OCI-LY3 (cell line): ENCODE results near the gene KIAA0513.

Experiments used
- H2AFZ ChIP-seq: fragments of 200-600, 300-600 bp; shearing (Covaris generic); 2 replicates; pipeline ENCODE4 v1.6.0; 2014; ENCODE audit warnings: antibody characterized with exemption, low read depth, low read length
- H3K27ac ChIP-seq: fragments of 200-600, 300-600 bp; sonication (generic); 2 replicates; pipeline ENCODE4 v1.5.1; 2014; ENCODE audit warnings: mild to moderate bottlenecking, low read length, moderate library complexity, mixed read lengths
- H3K27me3 ChIP-seq: fragments of 200-600, 300-600 bp; sonication (generic); 2 replicates; pipeline ENCODE4 v1.6.1; 2014; ENCODE audit warnings: low read depth, low read length, mixed read lengths
- H3K36me3 ChIP-seq: fragments of 200-600, 300-600 bp; sonication (generic); replicated peaks from 2 replicates; pipeline ENCODE3; 2014; ENCODE audit warnings: low read depth, low read length, mixed read lengths
- H3K4me1 ChIP-seq: fragments of 300-600, 200-600 bp; sonication (generic); 2 replicates; pipeline ENCODE4 v1.6.1; 2014; ENCODE audit warnings: low read length, mixed read lengths
- H3K4me2 ChIP-seq: fragments of 200-600, 300-600 bp; sonication (generic); 2 replicates; pipeline ENCODE4 v1.6.1; 2014; ENCODE audit warnings: low read length, mixed read lengths
- H3K4me3 ChIP-seq: fragments of 300-600, 200-600 bp; sonication (generic); 2 replicates; pipeline ENCODE4 v1.5.1; 2014; ENCODE audit warnings: antibody characterized with exemption, mild to moderate bottlenecking, low read length, moderate library complexity
- H3K79me2 ChIP-seq: fragments of 300-600, 200-600 bp; shearing (Covaris generic); 2 replicates; pipeline ENCODE4 v1.6.1; 2014; ENCODE audit warnings: mild to moderate bottlenecking, low read length, mixed read lengths
- H3K9ac ChIP-seq: fragments of 300-600, 200-600 bp; shearing (Covaris generic); 2 replicates; pipeline ENCODE4 v1.6.0; 2014; ENCODE audit warnings: mild to moderate bottlenecking, low read length, moderate library complexity
- H3K9me3 ChIP-seq: fragments of 200-600, 300-600 bp; shearing (Covaris generic); 2 replicates; pipeline ENCODE4 v1.6.1; 2014; ENCODE audit warnings: low read length, mixed read lengths; ENCODE audit not compliant: insufficient read depth
- H4K20me1 ChIP-seq: fragments of 200-600, 300-600 bp; sonication (generic); 2 replicates; pipeline ENCODE4 v1.6.1; 2016; ENCODE audit warnings: low read length, mixed read lengths; ENCODE audit not compliant: insufficient read depth
- CTCF ChIP-seq: fragments of 200-600, 300-600 bp; sonication (generic); IDR thresholded peaks from 2 replicates; pipeline ENCODE4 v1.5.1; 2014; ENCODE audit warnings: antibody characterized with exemption, low read length, low read depth
- EZH2phosphoT487 ChIP-seq: fragments of 200-600 bp; shearing (Covaris generic); IDR thresholded peaks from 2 replicates; pipeline ENCODE4 v1.6.1; 2018; ENCODE audit warnings: antibody characterized with exemption, mixed run types, low read depth

KIAA0513 gene

GRCh38 chr16:84996365-84996764 lies 31.2 kb upstream of the KIAA0513 start:
- no peak overlapping the region for H3K27ac ChIP-seq
- no peak overlapping the region for H2AFZ ChIP-seq
- peaks cover 18% of the 10 kb centered on the region for H3K36me3 ChIP-seq
- H3K4me2 ChIP-seq, result no peak overlapping the region
- H3K4me1 ChIP-seq, result peaks cover 8% of the 10 kb centered on the region; the same call in 1 of the 2 replicates
- peaks cover 50% of the 10 kb centered on the region for H3K79me2 ChIP-seq
- no peak overlapping the region for H3K9ac ChIP-seq
- TF ChIP-seq CTCF (no peak), EZH2phosphoT487 (no peak)
- 0 out of 2 replicates have a peak, but pooled peaks cover 12% of the 10 kb centered on the region for H4K20me1 ChIP-seq
- no peaks in the 10 kb centered on the region for H3K9me3 ChIP-seq
- no peak overlapping the region for H3K4me3 ChIP-seq
- no peaks in the 10 kb centered on the region for H3K27me3 ChIP-seq

GRCh38 chr16:84999200-84999599 lies 28.4 kb upstream of the KIAA0513 start:
- H4K20me1 ChIP-seq, result peaks cover 39% of the 10 kb centered on the region
- no peak overlapping the region for H3K9ac ChIP-seq
- no peak overlapping the region for H3K27ac ChIP-seq
- no peak overlapping the region for H2AFZ ChIP-seq
- H3K36me3 ChIP-seq, result peaks cover 12% of the 10 kb centered on the region
- TF ChIP-seq CTCF (no peak), EZH2phosphoT487 (no peak)
- peaks cover 8% of the 10 kb centered on the region; the same call in 1 of the 2 replicates for H3K4me1 ChIP-seq
- H3K27me3 ChIP-seq, result no peaks in the 10 kb centered on the region
- no peak overlapping the region for H3K4me2 ChIP-seq
- peaks cover 78% of the 10 kb centered on the region for H3K79me2 ChIP-seq
- H3K4me3 ChIP-seq, result no peak overlapping the region
- no peaks in the 10 kb centered on the region for H3K9me3 ChIP-seq

- H3K9ac ChIP-seq, result no peak overlapping the region
- H3K27ac ChIP-seq, result no peak overlapping the region
- no peak overlapping the region for H3K4me2 ChIP-seq
- H3K27me3 ChIP-seq, result no peaks in the 10 kb centered on the region
- H3K36me3 ChIP-seq, result peaks cover 6% of the 10 kb centered on the region
- peaks cover 86% of the 10 kb centered on the region for H3K79me2 ChIP-seq
- peaks cover 8% of the 10 kb centered on the region; the same call in 1 of the 2 replicates for H3K4me1 ChIP-seq
- H3K9me3 ChIP-seq, result no peaks in the 10 kb centered on the region
- peaks cover 47% of the 10 kb centered on the region for H4K20me1 ChIP-seq
- TF ChIP-seq EZH2phosphoT487 (no peak), CTCF (no peak)
- no peak overlapping the region for H3K4me3 ChIP-seq
- no peak overlapping the region for H2AFZ ChIP-seq
These were observed 27.6 kb upstream of the KIAA0513 start for GRCh38 chr16:84999857-85000480.

GRCh38 chr16:85002099-85002541 lies 25.5 kb upstream of the KIAA0513 start:
- no peaks in the 10 kb centered on the region for H3K9me3 ChIP-seq
- peaks cover 92% of the 10 kb centered on the region for H3K79me2 ChIP-seq
- no peak for TF ChIP-seq CTCF
- TF ChIP-seq EZH2phosphoT487, result no peak
- no peaks in the 10 kb centered on the region for H3K4me1 ChIP-seq
- H3K27ac ChIP-seq, result no peak overlapping the region
- no peak overlapping the region for H3K4me2 ChIP-seq
- no peaks in the 10 kb centered on the region for H3K27me3 ChIP-seq
- no peak overlapping the region for H3K9ac ChIP-seq
- H2AFZ ChIP-seq, result no peak overlapping the region
- no peak overlapping the region for H3K4me3 ChIP-seq
- H4K20me1 ChIP-seq, result peaks cover 54% of the 10 kb centered on the region
- H3K36me3 ChIP-seq, result peaks cover 10% of the 10 kb centered on the region
